PC-3 (cell line): ENCODE data around the gene FAM89B. TPM values are rescaled to one million over a fixed set of nuclear protein-coding genes. Genes with fewer than 3 reads are reported as not detected.

Experiments used
- ATAC-seq: fragments of 200-7000 bp; cut with Tn5 transposase; 2 replicates; pipeline ENCODE4 v1.9.1; 2020; ENCODE audit warnings: mild to moderate bottlenecking, moderate library complexity
- BruUV-seq: library from RNA; stranded (reverse); fragments of 400-500 nt; replicated peaks from 2 replicates; lab custom pipeline; 2021; lab: Mats Ljungman, UMichigan
- CTCF ChIA-PET: fragments of 300-600 bp; sonication (Branson Sonifier 250); formaldehyde crosslinking; loops from one replicate; lab custom pipeline; 2022; ENCODE audit warnings: antibody characterized with exemption; lab: Charles Lee
- POLR2A ChIA-PET: fragments of 300-600 bp; sonication (Branson Sonifier 250); formaldehyde crosslinking; loops from one replicate; lab custom pipeline; 2022; ENCODE audit warnings: antibody characterized with exemption; ENCODE audit not compliant: unreplicated experiment; lab: Charles Lee
- DNase-seq: peaks from one replicate; pipeline ENCODE4 v3.0.0-alpha.2; 2015
- H2AFZ ChIP-seq: fragments of 300-600 bp; sonication (generic); 2 replicates; pipeline ENCODE4 v1.6.0; 2016; ENCODE audit warnings: antibody characterized with exemption, low read length
- H3F3A ChIP-seq: fragments of 300-600 bp; sonication (generic); one replicate; pipeline ENCODE4 v1.6.0; 2017; ENCODE audit warnings: antibody characterized with exemption, low read length, control low read depth, mild to moderate bottlenecking; ENCODE audit not compliant: unreplicated experiment
- H3K27ac ChIP-seq: fragments of 300-600 bp; sonication (generic); 2 replicates; pipeline ENCODE4 v1.5.1; 2016; ENCODE audit warnings: mild to moderate bottlenecking, low read length
- H3K27me3 ChIP-seq: fragments of 300-600 bp; sonication (generic); 2 replicates; pipeline ENCODE4 v1.6.1; 2016; ENCODE audit warnings: low read length, mixed read lengths
- H3K36me3 ChIP-seq: fragments of 300-600 bp; sonication (generic); 2 replicates; pipeline ENCODE4 v1.6.1; 2016; ENCODE audit warnings: low read depth, mixed run types, low read length, mixed read lengths
- H3K4me1 ChIP-seq: fragments of 300-600 bp; sonication (generic); 2 replicates; pipeline ENCODE4 v1.5.1; 2016; ENCODE audit warnings: low read length; ENCODE audit not compliant: insufficient read depth
- H3K4me2 ChIP-seq: fragments of 300-600 bp; sonication (generic); 2 replicates; pipeline ENCODE4 v1.6.0; 2016; ENCODE audit warnings: low read length
- H3K4me3 ChIP-seq: fragments of 300-600 bp; sonication (generic); 2 replicates; pipeline ENCODE4 v1.5.1; 2016; ENCODE audit warnings: mild to moderate bottlenecking, low read length, mixed read lengths
- H3K79me2 ChIP-seq: fragments of 300-600 bp; sonication (generic); 2 replicates; pipeline ENCODE4 v1.6.1; 2017; ENCODE audit warnings: low read length, mixed read lengths
- H3K9ac ChIP-seq: fragments of 300-600 bp; sonication (generic); 2 replicates; pipeline ENCODE4 v1.6.0; 2016; ENCODE audit warnings: mild to moderate bottlenecking, low read length
- H3K9me2 ChIP-seq: fragments of 300-600 bp; sonication (generic); replicated peaks from 2 replicates; pipeline ENCODE4 v1.6.1; 2016; ENCODE audit warnings: mixed run types, low read length, mixed read lengths
- H3K9me3 ChIP-seq: fragments of 300-600 bp; sonication (generic); 2 replicates; pipeline ENCODE4 v1.6.1; 2016; ENCODE audit warnings: low read length, mixed read lengths
- H4K20me1 ChIP-seq: fragments of 300-600 bp; sonication (generic); 2 replicates; pipeline ENCODE4 v1.6.1; 2016; ENCODE audit warnings: low read length, mixed read lengths
- EZH2 ChIP-seq: fragments of 300-600 bp; sonication (generic); IDR thresholded peaks from one replicate; pipeline ENCODE4 v1.6.1; 2017; ENCODE audit warnings: antibody characterized with exemption, mild to moderate bottlenecking, low read length; ENCODE audit not compliant: unreplicated experiment
- EZH2phosphoT487 ChIP-seq: fragments of 300-600 bp; sonication (generic); IDR thresholded peaks from 2 replicates; pipeline ENCODE4 v1.6.1; 2018; ENCODE audit warnings: mild to moderate bottlenecking, antibody characterized with exemption, low read length, borderline replicate concordance
- intact Hi-C: fragments of 100-400 bp; cut with micrococcal nuclease; formaldehyde crosslinking; loops from 2 replicates; pipeline ENCODE4 v1.9.0; 2023
- total RNA-seq: library from RNA; depleted of rRNA; stranded (reverse); fragments of >200 nt; gene quantifications from 2 replicates; pipeline ENCODE4 v1.2.3, GENCODE V29; 2014
- TF ChIP-seq, protein P1 (sequence below): fragments of 300-600 bp; sonication (generic); conservative IDR thresholded peaks from 2 replicates; pipeline ENCODE4 v1.5.1; 2017; ENCODE audit warnings: antibody characterized with exemption, low read depth, mild to moderate bottlenecking, low read length

Gene FAM89B
- total RNA-seq, 1 experiment from 2014 or later: 76.3 TPM

DNA sequence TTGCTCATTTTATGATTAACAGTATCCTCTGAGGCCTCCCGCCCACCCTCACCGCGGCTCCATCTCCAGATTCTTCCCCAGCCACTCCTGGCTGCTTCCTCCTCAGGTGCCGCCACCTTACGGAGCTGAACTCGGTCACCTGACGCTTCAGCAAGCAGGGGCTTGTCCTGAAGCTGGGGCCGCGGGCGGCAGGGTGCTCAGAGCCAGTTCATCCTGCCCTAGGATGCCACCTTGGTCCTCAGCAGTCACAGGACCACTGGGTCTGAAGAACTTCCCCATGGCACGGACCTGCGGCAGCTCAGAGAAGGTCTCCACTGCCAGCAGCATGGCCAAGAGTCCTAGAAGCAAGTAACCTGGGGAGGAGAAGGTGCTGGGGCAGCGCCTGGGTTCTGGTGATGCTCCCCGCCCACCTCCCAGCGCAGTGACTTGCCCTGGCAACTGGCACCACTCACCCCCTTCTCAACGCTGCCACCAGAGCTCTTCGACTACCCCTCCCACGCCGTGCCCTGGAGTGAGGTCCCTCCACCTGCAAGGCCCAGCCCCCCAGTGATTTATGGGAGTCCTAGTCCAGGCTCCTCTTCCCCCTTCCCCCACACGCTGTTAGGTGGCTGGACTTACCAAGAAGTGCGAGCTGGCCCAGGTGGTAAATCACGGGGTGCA lies 20.6 kb downstream of the FAM89B start:
- intact Hi-C loops: no loop called here
- Histone ChIP-seq H3K36me3 (peaks cover 2% of the 10 kb centered on the region; the same call in 1 of the 2 replicates), H3K9me3 (no peaks in the 10 kb centered on the region), H3K4me3 (no peak overlapping the region), H2AFZ (no peak overlapping the region), H3F3A (no peaks in the 10 kb centered on the region), H3K27ac (no peak overlapping the region), H3K9ac (no peak overlapping the region), H4K20me1 (no peaks in the 10 kb centered on the region), H3K4me1 (no peaks in the 10 kb centered on the region), H3K4me2 (no peak overlapping the region), H3K79me2 (no peaks in the 10 kb centered on the region), H3K27me3 (no peaks in the 10 kb centered on the region), H3K9me2 (no peaks in the 10 kb centered on the region)
- ChIA-PET CTCF (interaction anchor here (1.0 kb wide), 2 partner anchors 16 to 51 kb away, joined by 3 to 4 read pairs; no protein-coding TSS in a partner anchor), POLR2A (interaction anchor here (1.0 kb wide), 1 partner anchor 22 kb away, joined by 5 read pairs; the partner anchor contains the start of gene PCNX3)
- TF ChIP-seq, protein P1, sequence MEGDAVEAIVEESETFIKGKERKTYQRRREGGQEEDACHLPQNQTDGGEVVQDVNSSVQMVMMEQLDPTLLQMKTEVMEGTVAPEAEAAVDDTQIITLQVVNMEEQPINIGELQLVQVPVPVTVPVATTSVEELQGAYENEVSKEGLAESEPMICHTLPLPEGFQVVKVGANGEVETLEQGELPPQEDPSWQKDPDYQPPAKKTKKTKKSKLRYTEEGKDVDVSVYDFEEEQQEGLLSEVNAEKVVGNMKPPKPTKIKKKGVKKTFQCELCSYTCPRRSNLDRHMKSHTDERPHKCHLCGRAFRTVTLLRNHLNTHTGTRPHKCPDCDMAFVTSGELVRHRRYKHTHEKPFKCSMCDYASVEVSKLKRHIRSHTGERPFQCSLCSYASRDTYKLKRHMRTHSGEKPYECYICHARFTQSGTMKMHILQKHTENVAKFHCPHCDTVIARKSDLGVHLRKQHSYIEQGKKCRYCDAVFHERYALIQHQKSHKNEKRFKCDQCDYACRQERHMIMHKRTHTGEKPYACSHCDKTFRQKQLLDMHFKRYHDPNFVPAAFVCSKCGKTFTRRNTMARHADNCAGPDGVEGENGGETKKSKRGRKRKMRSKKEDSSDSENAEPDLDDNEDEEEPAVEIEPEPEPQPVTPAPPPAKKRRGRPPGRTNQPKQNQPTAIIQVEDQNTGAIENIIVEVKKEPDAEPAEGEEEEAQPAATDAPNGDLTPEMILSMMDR: no peak
- TF ChIP-seq EZH2phosphoT487 (no peak), EZH2 (no peak)
- no TSS peak for BruUV-seq
- ATAC-seq (no peak), DNase-seq (no peak)

DNA sequence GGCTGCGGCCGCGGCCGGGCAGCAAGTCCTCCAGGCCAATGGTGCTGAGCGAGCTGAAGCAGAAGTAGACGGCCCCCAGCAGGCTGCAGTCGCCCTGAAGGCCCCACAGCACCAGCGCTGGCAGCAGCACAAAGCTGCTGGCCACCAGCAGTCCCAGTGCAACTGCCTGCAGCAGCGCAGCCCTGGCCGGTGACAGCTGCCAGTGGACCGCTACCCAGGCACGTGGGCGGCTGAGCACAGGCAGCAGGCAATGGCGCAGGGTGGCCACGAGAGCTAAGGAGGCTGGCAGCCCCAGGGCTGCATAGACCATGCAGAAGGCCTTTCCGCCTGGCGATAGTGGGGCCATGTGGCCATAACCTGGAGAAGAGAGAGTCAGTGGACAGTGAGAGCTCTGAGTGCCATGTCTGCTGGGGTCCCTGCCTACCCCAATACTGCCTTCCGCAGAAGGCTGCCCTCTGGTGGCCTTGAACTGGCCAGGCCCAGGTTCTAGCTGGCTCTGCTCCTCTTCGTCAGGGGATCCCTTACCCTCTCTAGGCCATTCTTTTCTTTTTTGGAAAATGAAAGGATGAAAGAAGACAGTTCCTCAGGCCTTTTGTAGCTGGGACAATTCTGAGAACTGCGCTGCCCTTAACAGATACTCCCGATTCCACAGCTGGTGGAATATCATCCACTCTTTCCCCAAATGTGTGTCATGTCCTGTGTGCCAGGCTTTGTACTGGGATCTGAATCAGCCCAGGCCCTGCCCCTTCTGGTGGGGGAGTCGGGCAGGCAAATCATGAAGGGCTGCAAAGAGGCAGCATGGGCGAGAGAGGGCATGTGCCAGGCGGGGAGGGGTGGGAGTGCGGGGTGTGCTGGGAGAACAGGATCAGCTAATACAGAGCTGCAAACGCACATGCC lies 21.4 kb downstream of the FAM89B start:
- ChIA-PET CTCF (interaction anchor here (0.7 to 1.0 kb wide), 3 partner anchors 17 to 52 kb away, joined by 3 to 4 read pairs (median 3); partner anchors contain the start of gene PCNX3), POLR2A (interaction anchor here (1.0 kb wide), 1 partner anchor 21 kb away, joined by 5 read pairs; the partner anchor contains the start of gene PCNX3)
- intact Hi-C loops: no loop called here
- DNase-seq: peak; percentile 39
- Histone ChIP-seq H3K9me2 (no peaks in the 10 kb centered on the region), H3K9me3 (no peaks in the 10 kb centered on the region), H3K27me3 (no peaks in the 10 kb centered on the region), H4K20me1 (no peaks in the 10 kb centered on the region), H3K27ac (no peak overlapping the region), H3K79me2 (no peaks in the 10 kb centered on the region), H3K4me1 (no peaks in the 10 kb centered on the region), H3K4me2 (no peak overlapping the region), H3K4me3 (no peak overlapping the region), H3F3A (no peaks in the 10 kb centered on the region), H2AFZ (no peak overlapping the region), H3K9ac (no peak overlapping the region), H3K36me3 (peaks cover 10% of the 10 kb centered on the region; the same call in 1 of the 2 replicates)
- no peak for TF ChIP-seq EZH2
- TF ChIP-seq, protein P1: peak; percentile 91
- no TSS peak for BruUV-seq
- peak; percentile 46 for ATAC-seq
